HepG2 (cell line): ENCODE data around the gene RBM15B. TPM values are rescaled to one million over a fixed set of nuclear protein-coding genes. Genes with fewer than 3 reads are reported as not detected.
A peak's percentile ranks its signal among the peaks of the same experiment; 100 is the strongest.

Source experiments
- CEBPB ChIP-seq: IDR thresholded peaks from 2 replicates; pipeline ENCODE4 v1.6.1; 2011; ENCODE audit warnings: low read depth, low read length, improper control_type of control experiment, borderline replicate concordance
- CENPT ChIP-seq: sonication (generic); formaldehyde crosslinking; IDR thresholded peaks from 2 replicates; pipeline ENCODE4 v1.8.0; 2022; ENCODE audit warnings: low read depth, mild to moderate bottlenecking, moderate library complexity, missing genetic modification reagents
- FLYWCH1 ChIP-seq: sonication (generic); formaldehyde crosslinking; IDR thresholded peaks from 2 replicates; pipeline ENCODE4 v1.8.1; 2023; ENCODE audit warnings: mild to moderate bottlenecking, missing genetic modification reagents
- FOXK2 ChIP-seq: fragments of 450-650 bp; IDR thresholded peaks from 2 replicates; pipeline ENCODE4 v1.6.1; 2016
- GABPA ChIP-seq, 2 experiments: IDR thresholded peaks; 2 replicates each; pipeline ENCODE4 v1.6.1; 2011 to 2016; ENCODE audit warnings: low read depth in 2 of 2, low read length in 1 of 2, missing biosample characterization in 1 of 2, missing genetic modification characterization in 1 of 2
- GZF1 ChIP-seq: sonication (generic); formaldehyde crosslinking; IDR thresholded peaks from 2 replicates; pipeline ENCODE4 v1.5.1; 2020; ENCODE audit warnings: mild to moderate bottlenecking, missing genetic modification reagents
- KLF12 ChIP-seq: sonication (generic); formaldehyde crosslinking; IDR thresholded peaks from 2 replicates; pipeline ENCODE4 v1.4.0; 2020; ENCODE audit warnings: missing genetic modification reagents, borderline replicate concordance
- NFKB2 ChIP-seq: sonication (generic); formaldehyde crosslinking; IDR thresholded peaks from 2 replicates; pipeline ENCODE4 v1.4.0; 2020; ENCODE audit warnings: missing genetic modification reagents, borderline replicate concordance
- PHF5A ChIP-seq: IDR thresholded peaks from one replicate; pipeline ENCODE4 v1.6.1; 2018; ENCODE audit warnings: low read depth, missing genetic modification reagents; ENCODE audit not compliant: unreplicated experiment
- POLR2A ChIP-seq, 2 experiments: IDR thresholded peaks; 2 replicates each; pipeline ENCODE4 v1.6.1; 2011; ENCODE audit warnings: low read depth in 2 of 2, low read length in 2 of 2, mild to moderate bottlenecking in 1 of 2, moderate library complexity in 1 of 2; ENCODE audit not compliant: insufficient read depth in 1 of 2
- SIX1 ChIP-seq: sonication (generic); formaldehyde crosslinking; IDR thresholded peaks from 2 replicates; pipeline ENCODE4 v1.4.0; 2020; ENCODE audit warnings: missing genetic modification reagents, borderline replicate concordance
- SMAD3 ChIP-seq: sonication (generic); formaldehyde crosslinking; IDR thresholded peaks from 2 replicates; pipeline ENCODE4 v1.4.0; 2020; ENCODE audit warnings: missing genetic modification reagents
- THAP8 ChIP-seq: sonication (generic); formaldehyde crosslinking; IDR thresholded peaks from 2 replicates; pipeline ENCODE4 v1.5.1; 2020; ENCODE audit warnings: missing genetic modification reagents, mild to moderate bottlenecking, borderline replicate concordance
- TOE1 ChIP-seq: sonication (generic); formaldehyde crosslinking; IDR thresholded peaks from 2 replicates; pipeline ENCODE4 v1.4.0; 2020; ENCODE audit warnings: mild to moderate bottlenecking, missing genetic modification reagents
- ZBTB42 ChIP-seq: sonication (generic); formaldehyde crosslinking; IDR thresholded peaks from 2 replicates; pipeline ENCODE4 v1.5.0; 2020; ENCODE audit warnings: mild to moderate bottlenecking, missing genetic modification reagents
- ZNF136 ChIP-seq: sonication (generic); formaldehyde crosslinking; IDR thresholded peaks from 2 replicates; pipeline ENCODE4 v1.8.1; 2022; ENCODE audit warnings: low read depth, mild to moderate bottlenecking, moderate library complexity, missing genetic modification reagents
- ZNF160 ChIP-seq: sonication (generic); formaldehyde crosslinking; IDR thresholded peaks from 2 replicates; pipeline ENCODE4 v1.8.0; 2022; ENCODE audit warnings: mild to moderate bottlenecking, inconsistent platforms, missing genetic modification reagents
- ZNF33B ChIP-seq: sonication (generic); formaldehyde crosslinking; IDR thresholded peaks from 2 replicates; pipeline ENCODE4 v1.5.1; 2020; ENCODE audit warnings: mild to moderate bottlenecking, missing genetic modification reagents
- ZNF512 ChIP-seq: sonication (generic); formaldehyde crosslinking; IDR thresholded peaks from 2 replicates; pipeline ENCODE4 v1.4.0; 2020; ENCODE audit warnings: mild to moderate bottlenecking, missing genetic modification reagents
- ZNF572 ChIP-seq: sonication (generic); formaldehyde crosslinking; IDR thresholded peaks from 2 replicates; pipeline ENCODE4 v1.5.1; 2020; ENCODE audit warnings: mild to moderate bottlenecking, missing genetic modification reagents
- ZNF670 ChIP-seq: sonication (generic); formaldehyde crosslinking; IDR thresholded peaks from 2 replicates; pipeline ENCODE4 v1.8.0; 2022; ENCODE audit warnings: mild to moderate bottlenecking, missing genetic modification reagents, borderline replicate concordance
- ZNF773 ChIP-seq: sonication (generic); formaldehyde crosslinking; IDR thresholded peaks from 2 replicates; pipeline ENCODE4 v1.4.0; 2020; ENCODE audit warnings: missing genetic modification reagents, borderline replicate concordance
- ZNF784 ChIP-seq: sonication (generic); formaldehyde crosslinking; IDR thresholded peaks from 2 replicates; pipeline ENCODE4 v1.5.1; 2020; ENCODE audit warnings: missing genetic modification reagents, mild to moderate bottlenecking, borderline replicate concordance
- polyA plus RNA-seq, 8 experiments: library from polyadenylated mRNA; depleted of rRNA in 3 of 8; stranded (reverse) in 7 of 8; unstranded in 1 of 8; fragments of >200 nt; fragmentation: Illumina TruSeq in 4 of 8; extraction: Trizol in 4 of 8; gene quantifications; 2 replicates each; pipeline versions ENCODE4 v1.2.1 to v1.2.3, GENCODE V29; 2011 to 2016; ENCODE audit warnings: low read depth in 4 of 8, missing spikeins in 1 of 8, mixed read lengths in 1 of 8; ENCODE audit not compliant: insufficient read depth in 1 of 8
- total RNA-seq, 5 experiments: library from RNA; depleted of rRNA; stranded (reverse); fragments of >200 nt; fragmentation: Illumina TruSeq; extraction: Trizol; gene quantifications; 2 replicates each; pipeline ENCODE4 v1.2.3, GENCODE V29; 2016; ENCODE audit warnings: low read depth in 1 of 5
- TF ChIP-seq, protein P1 (sequence below): sonication (generic); formaldehyde crosslinking; IDR thresholded peaks from 2 replicates; pipeline ENCODE4 v1.5.0; 2020; ENCODE audit warnings: mild to moderate bottlenecking, missing genetic modification reagents

The RBM15B gene
- total and polyA plus RNA-seq, 2 of the 13 experiments (the other 11 are each of a cell fraction or from before 2014, with no cell fraction given): 8.2 to 19.3 TPM

- TF ChIP-seq GABPA (IDR thresholded peaks at IDR 0.05; ENCODE audit: low read depth, low read length): no peak
- TF ChIP-seq GABPA (CRISPR knock-in tag; IDR thresholded peaks at IDR 0.05; ENCODE audit: low read depth): peak; percentile 96
- TF ChIP-seq ZNF784 (CRISPR knock-in tag): peak; percentile 98
- peak; percentile 77 for TF ChIP-seq KLF12 (CRISPR knock-in tag)
- peak; percentile 30; the same call in 1 of the 2 replicates for TF ChIP-seq GZF1
- TF ChIP-seq SMAD3: peak; percentile 84
- no peak for TF ChIP-seq ZNF773 (CRISPR knock-in tag)
- peak in 1 of 2 experiments; percentile 85; a peak in 2 of 4 replicates for TF ChIP-seq POLR2A (IDR thresholded peaks at IDR 0.05; ENCODE audit: insufficient read depth in 1 of 2, low read depth in 2 of 2, low read length in 2 of 2)
- no peak; the same call in 1 of the 2 replicates for TF ChIP-seq ZNF670
- 0 out of 2 replicates have a peak, but pooled peaks have one; percentile 78 for TF ChIP-seq THAP8 (CRISPR knock-in tag)
- no peak; the same call in 1 of the 2 replicates for TF ChIP-seq ZNF572 (CRISPR knock-in tag)
- TF ChIP-seq ZNF136 (CRISPR knock-in tag): peak; percentile 93; the same call in 1 of the 2 replicates
- TF ChIP-seq CENPT (CRISPR knock-in tag): peak; percentile 12; the same call in 1 of the 2 replicates
- TF ChIP-seq, protein P1, sequence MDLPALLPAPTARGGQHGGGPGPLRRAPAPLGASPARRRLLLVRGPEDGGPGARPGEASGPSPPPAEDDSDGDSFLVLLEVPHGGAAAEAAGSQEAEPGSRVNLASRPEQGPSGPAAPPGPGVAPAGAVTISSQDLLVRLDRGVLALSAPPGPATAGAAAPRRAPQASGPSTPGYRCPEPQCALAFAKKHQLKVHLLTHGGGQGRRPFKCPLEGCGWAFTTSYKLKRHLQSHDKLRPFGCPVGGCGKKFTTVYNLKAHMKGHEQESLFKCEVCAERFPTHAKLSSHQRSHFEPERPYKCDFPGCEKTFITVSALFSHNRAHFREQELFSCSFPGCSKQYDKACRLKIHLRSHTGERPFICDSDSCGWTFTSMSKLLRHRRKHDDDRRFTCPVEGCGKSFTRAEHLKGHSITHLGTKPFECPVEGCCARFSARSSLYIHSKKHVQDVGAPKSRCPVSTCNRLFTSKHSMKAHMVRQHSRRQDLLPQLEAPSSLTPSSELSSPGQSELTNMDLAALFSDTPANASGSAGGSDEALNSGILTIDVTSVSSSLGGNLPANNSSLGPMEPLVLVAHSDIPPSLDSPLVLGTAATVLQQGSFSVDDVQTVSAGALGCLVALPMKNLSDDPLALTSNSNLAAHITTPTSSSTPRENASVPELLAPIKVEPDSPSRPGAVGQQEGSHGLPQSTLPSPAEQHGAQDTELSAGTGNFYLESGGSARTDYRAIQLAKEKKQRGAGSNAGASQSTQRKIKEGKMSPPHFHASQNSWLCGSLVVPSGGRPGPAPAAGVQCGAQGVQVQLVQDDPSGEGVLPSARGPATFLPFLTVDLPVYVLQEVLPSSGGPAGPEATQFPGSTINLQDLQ (CRISPR knock-in tag): peak; percentile 14; the same call in 1 of the 2 replicates
- no peak for TF ChIP-seq FLYWCH1 (CRISPR knock-in tag)
- TF ChIP-seq FOXK2: no peak
- TF ChIP-seq ZBTB42: 0 out of 2 replicates have a peak, but pooled peaks have one; percentile 47
- 0 out of 2 replicates have a peak, but pooled peaks have one; percentile 49 for TF ChIP-seq ZNF160 (CRISPR knock-in tag)
- peak; percentile 43 for TF ChIP-seq PHF5A (CRISPR knock-in tag)
- TF ChIP-seq CEBPB: no peak
- TF ChIP-seq SIX1 (CRISPR knock-in tag): peak; percentile 34; the same call in 1 of the 2 replicates
- TF ChIP-seq NFKB2 (CRISPR knock-in tag): peak; percentile 61; the same call in 1 of the 2 replicates
- no peak for TF ChIP-seq TOE1 (CRISPR knock-in tag)
- peak; percentile 73; the same call in 1 of the 2 replicates for TF ChIP-seq ZNF33B (CRISPR knock-in tag)
- TF ChIP-seq ZNF512 (CRISPR knock-in tag): no peak
Observed at GRCh38 chr3:51384726-51385473, 6.2 kb upstream of the RBM15B start, which contains the start of gene MANF (continued).
